ENCODE data around the gene MYLK4.

- TF ChIP-seq POLR2AphosphoS5 (IDR thresholded peaks at IDR 0.05; ENCODE audit: low read depth, low read length) = no peak
- TF ChIP-seq POLR2A (IDR thresholded peaks at IDR 0.05; ENCODE audit: low read depth, low read length) = no peak
Measured at GRCh38 chr6:2653369-2654032, 97.2 kb downstream of the MYLK4 start.

Measured in GM12892 (cell line).